ENCODE data around the gene PTPRG. TPM values are rescaled to one million over a fixed set of nuclear protein-coding genes. Genes with fewer than 3 reads are reported as not detected.

The PTPRG gene
- polyA plus RNA-seq, 1 donor (not counting 4 experiments of a cell fraction or from before 2014, with no cell fraction given), result 12.1 TPM

DNA sequence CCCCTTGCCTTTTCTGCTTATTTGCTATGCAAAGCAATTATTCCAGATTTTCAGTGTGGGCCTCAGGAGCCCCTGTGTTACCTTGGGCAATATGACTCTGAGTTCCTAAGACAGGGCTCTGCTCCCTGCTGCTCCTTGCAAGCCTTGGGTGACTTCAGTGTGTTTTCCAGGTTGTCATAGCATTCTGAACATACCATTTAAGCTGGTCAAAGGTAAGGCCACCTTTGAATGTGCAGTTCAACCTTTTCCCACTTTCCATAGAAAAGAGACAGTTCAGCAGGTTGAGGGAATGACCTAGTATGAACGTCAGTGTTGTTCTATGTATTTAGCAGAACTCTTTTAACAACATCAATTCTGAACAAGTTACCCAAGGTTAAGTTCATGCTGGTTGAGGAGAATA lies 302.2 kb downstream of the PTPRG start:
- FAIRE-seq (no peak), DNase-seq (ENCODE audit: low read depth, low spot score) (no peak)
- TF ChIP-seq, protein P1, sequence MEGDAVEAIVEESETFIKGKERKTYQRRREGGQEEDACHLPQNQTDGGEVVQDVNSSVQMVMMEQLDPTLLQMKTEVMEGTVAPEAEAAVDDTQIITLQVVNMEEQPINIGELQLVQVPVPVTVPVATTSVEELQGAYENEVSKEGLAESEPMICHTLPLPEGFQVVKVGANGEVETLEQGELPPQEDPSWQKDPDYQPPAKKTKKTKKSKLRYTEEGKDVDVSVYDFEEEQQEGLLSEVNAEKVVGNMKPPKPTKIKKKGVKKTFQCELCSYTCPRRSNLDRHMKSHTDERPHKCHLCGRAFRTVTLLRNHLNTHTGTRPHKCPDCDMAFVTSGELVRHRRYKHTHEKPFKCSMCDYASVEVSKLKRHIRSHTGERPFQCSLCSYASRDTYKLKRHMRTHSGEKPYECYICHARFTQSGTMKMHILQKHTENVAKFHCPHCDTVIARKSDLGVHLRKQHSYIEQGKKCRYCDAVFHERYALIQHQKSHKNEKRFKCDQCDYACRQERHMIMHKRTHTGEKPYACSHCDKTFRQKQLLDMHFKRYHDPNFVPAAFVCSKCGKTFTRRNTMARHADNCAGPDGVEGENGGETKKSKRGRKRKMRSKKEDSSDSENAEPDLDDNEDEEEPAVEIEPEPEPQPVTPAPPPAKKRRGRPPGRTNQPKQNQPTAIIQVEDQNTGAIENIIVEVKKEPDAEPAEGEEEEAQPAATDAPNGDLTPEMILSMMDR (optimal IDR thresholded peaks at IDR 0.05 in 1 of 3, IDR thresholded peaks at IDR 0.05 in 1 of 3, conservative IDR thresholded peaks at IDR 0.05 in 1 of 3; ENCODE audit: extremely low read depth in 1 of 3, insufficient read depth in 2 of 3, low read length in 3 of 3), result no peak
- TF ChIP-seq EZH2 (IDR thresholded peaks at IDR 0.05; ENCODE audit: low read length), result no peak
- Histone ChIP-seq H3K36me3 (ENCODE audit: control insufficient read depth in 2 of 2, extremely low read depth in 1 of 2, insufficient read depth in 2 of 2, low read length in 2 of 2) (no peaks in the 10 kb centered on the region), H3K4me1 (ENCODE audit: control insufficient read depth, extremely low read depth, insufficient read depth, low read length) (peaks cover 2% of the 10 kb centered on the region), H3K9ac (ENCODE audit: control insufficient read depth, extremely low read depth, insufficient read depth, low read length) (no peak overlapping the region), H2AFZ (ENCODE audit: control insufficient read depth, low read length) (no peak overlapping the region), H4K20me1 (ENCODE audit: control insufficient read depth, extremely low read depth, insufficient read depth, low read length) (no peaks in the 10 kb centered on the region), H3K27me3 (ENCODE audit: control insufficient read depth, extremely low read depth, insufficient read depth, low read length) (no peaks in the 10 kb centered on the region), H3K27ac (ENCODE audit: control insufficient read depth, insufficient read depth, low read length) (no peak overlapping the region), H3K79me2 (ENCODE audit: control insufficient read depth, insufficient read depth, low read length) (no peaks in the 10 kb centered on the region), H3K4me3 (ENCODE audit: control insufficient read depth in 2 of 3, extremely low read depth in 1 of 3, insufficient read depth in 2 of 3, low read depth in 1 of 3, low read length in 3 of 3) (no peak overlapping the region), H3K4me2 (ENCODE audit: control insufficient read depth, extremely low read depth, insufficient read depth, low read depth, low read length) (no peak overlapping the region), H3K9me1 (ENCODE audit: control insufficient read depth, extremely low read depth, insufficient read depth, low read length) (no peaks in the 10 kb centered on the region), H3K9me3 (ENCODE audit: control insufficient read depth, low read depth, low read length) (no peaks in the 10 kb centered on the region)
- dilution Hi-C loops (cut with MboI; ENCODE audit: extremely low pct_ligation_motif_present, low sequenced_read_pairs), result no loop called here

DNA sequence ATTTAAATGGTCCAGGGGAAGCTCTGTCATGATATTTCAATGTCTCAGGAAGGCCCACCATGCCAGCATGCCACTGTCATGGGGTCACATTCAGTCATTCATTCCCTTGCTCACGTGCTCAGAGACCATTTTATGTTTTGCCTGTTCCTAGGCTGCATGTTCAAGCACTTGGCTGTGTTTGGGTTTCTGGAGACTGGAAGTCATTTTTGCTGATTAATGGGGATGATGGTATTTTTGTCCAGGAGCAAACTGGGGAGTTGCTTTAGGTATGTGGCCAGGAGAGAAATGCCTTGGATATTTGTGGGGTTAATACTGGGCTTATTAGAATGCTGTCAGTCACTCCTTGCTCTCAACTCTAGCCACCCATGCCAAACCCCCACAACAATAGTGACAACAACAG lies 303.5 kb downstream of the PTPRG start:
- no peaks in the 10 kb centered on the region for H3K36me3 ChIP-seq (ENCODE audit: control insufficient read depth in 2 of 2, extremely low read depth in 1 of 2, insufficient read depth in 2 of 2, low read length in 2 of 2)
- no peaks in the 10 kb centered on the region for H3K79me2 ChIP-seq (ENCODE audit: control insufficient read depth, insufficient read depth, low read length)
- no peaks in the 10 kb centered on the region for H3K9me3 ChIP-seq (ENCODE audit: control insufficient read depth, low read depth, low read length)
- FAIRE-seq (no peak), DNase-seq (ENCODE audit: low read depth, low spot score) (no peak)
- no peak overlapping the region for H3K4me2 ChIP-seq (ENCODE audit: control insufficient read depth, extremely low read depth, insufficient read depth, low read depth, low read length)
- H3K9ac ChIP-seq (ENCODE audit: control insufficient read depth, extremely low read depth, insufficient read depth, low read length), result no peak overlapping the region
- no peaks in the 10 kb centered on the region for H4K20me1 ChIP-seq (ENCODE audit: control insufficient read depth, extremely low read depth, insufficient read depth, low read length)
- TF ChIP-seq, protein P1 (optimal IDR thresholded peaks at IDR 0.05 in 1 of 3, IDR thresholded peaks at IDR 0.05 in 1 of 3, conservative IDR thresholded peaks at IDR 0.05 in 1 of 3; ENCODE audit: extremely low read depth in 1 of 3, insufficient read depth in 2 of 3, low read length in 3 of 3), result no peak
- no peak for TF ChIP-seq EZH2 (IDR thresholded peaks at IDR 0.05; ENCODE audit: low read length)
- H3K27ac ChIP-seq (ENCODE audit: control insufficient read depth, insufficient read depth, low read length), result no peak overlapping the region
- dilution Hi-C loops (cut with MboI; ENCODE audit: extremely low pct_ligation_motif_present, low sequenced_read_pairs), result no loop called here
- no peaks in the 10 kb centered on the region for H3K9me1 ChIP-seq (ENCODE audit: control insufficient read depth, extremely low read depth, insufficient read depth, low read length)
- no peaks in the 10 kb centered on the region for H3K27me3 ChIP-seq (ENCODE audit: control insufficient read depth, extremely low read depth, insufficient read depth, low read length)
- no peak overlapping the region for H3K4me3 ChIP-seq (ENCODE audit: control insufficient read depth in 2 of 3, extremely low read depth in 1 of 3, insufficient read depth in 2 of 3, low read depth in 1 of 3, low read length in 3 of 3)
- no peak overlapping the region for H2AFZ ChIP-seq (ENCODE audit: control insufficient read depth, low read length)
- peaks cover 2% of the 10 kb centered on the region for H3K4me1 ChIP-seq (ENCODE audit: control insufficient read depth, extremely low read depth, insufficient read depth, low read length)

All from keratinocyte (primary cell).